ENCODE results near the gene PSD2.

Gene PSD2

GRCh38 chr5:139795074-139796001 lies at the start of gene PSD2:
TSS of gene PSD2 (plus strand) at chr5:139795808. CDS start at chr5:139809441, 13,633 bp downstream.
- TF ChIP-seq ZFX (IDR thresholded peaks at IDR 0.05): no peak
- TF ChIP-seq CTCF (conservative IDR thresholded peaks at IDR 0.05): no peak
- H3K27ac ChIP-seq: no peak within 1 kb of the TSS

- H3K27ac ChIP-seq: no peak overlapping the region
- TF ChIP-seq CTCF (conservative IDR thresholded peaks at IDR 0.05) (no peak), ZFX (IDR thresholded peaks at IDR 0.05) (no peak)
Measured at GRCh38 chr5:139746691-139747582, 48.7 kb upstream of the PSD2 start.

- no peak overlapping the region for H3K27ac ChIP-seq
- no peak for TF ChIP-seq CTCF (conservative IDR thresholded peaks at IDR 0.05)
- TF ChIP-seq ZFX (IDR thresholded peaks at IDR 0.05): no peak
Measured at GRCh38 chr5:139747583-139748504, 47.8 kb upstream of the PSD2 start.

GRCh38 chr5:139748505-139748826 lies 47.1 kb upstream of the PSD2 start:
- no peak overlapping the region for H3K27ac ChIP-seq
- no peak for TF ChIP-seq CTCF (conservative IDR thresholded peaks at IDR 0.05)
- no peak for TF ChIP-seq ZFX (IDR thresholded peaks at IDR 0.05)

GRCh38 chr5:139749242-139749641 lies 46.4 kb upstream of the PSD2 start:
- no peak overlapping the region for H3K27ac ChIP-seq
- TF ChIP-seq ZFX (IDR thresholded peaks at IDR 0.05) (no peak), CTCF (conservative IDR thresholded peaks at IDR 0.05) (no peak)

- H3K27ac ChIP-seq: no peak overlapping the region
- TF ChIP-seq ZFX (IDR thresholded peaks at IDR 0.05) (no peak), CTCF (conservative IDR thresholded peaks at IDR 0.05) (no peak)
Measured at GRCh38 chr5:139751236-139751635, 44.4 kb upstream of the PSD2 start.

All from C4-2B (cell line).